Skeletal muscle tissue (tissue), 4 donors: ENCODE data around the gene SPATA17. TPM values are rescaled to one million over a fixed set of nuclear protein-coding genes. Genes with fewer than 3 reads are reported as not detected.

Experiments
- H3K27ac ChIP-seq: one replicate; pipeline ENCODE4 v1.7.0; 2013; ENCODE audit warnings: mild to moderate bottlenecking, low read depth, low read length, inconsistent platforms
- H3K27me3 ChIP-seq, 3 donors: one replicate each; pipeline ENCODE4 v1.7.0; 2013; ENCODE audit warnings: low read length in 3 of 3; ENCODE audit not compliant: control insufficient read depth in 3 of 3, insufficient read depth in 3 of 3
- H3K36me3 ChIP-seq, 3 donors: one replicate each; pipeline ENCODE4 v1.7.0; 2013; ENCODE audit warnings: low read length in 3 of 3; ENCODE audit not compliant: control insufficient read depth in 3 of 3, insufficient read depth in 3 of 3
- H3K4me1 ChIP-seq, 3 donors: one replicate each; pipeline ENCODE4 v1.7.0; 2013; ENCODE audit warnings: low read length in 3 of 3, mild to moderate bottlenecking in 3 of 3; ENCODE audit not compliant: control insufficient read depth in 3 of 3, insufficient read depth in 3 of 3
- H3K4me3 ChIP-seq, 3 donors: one replicate each; pipeline ENCODE4 v1.7.0; 2013; ENCODE audit warnings: low read length in 3 of 3
- H3K9ac ChIP-seq, 3 donors: one replicate each; pipeline ENCODE4 v1.7.0; 2013; ENCODE audit warnings: low read length in 3 of 3, mild to moderate bottlenecking in 3 of 3, moderate library complexity in 2 of 3, low read depth in 1 of 3
- H3K9me3 ChIP-seq, 3 donors: one replicate each; pipeline ENCODE4 v1.7.0; 2013; ENCODE audit warnings: low read length in 3 of 3; ENCODE audit not compliant: control insufficient read depth in 3 of 3
- total RNA-seq: library from RNA; depleted of rRNA; stranded (reverse); fragments of >200 nt; gene quantifications from one replicate; pipeline ENCODE4 v1.2.3, GENCODE V29; 2014
- donor health status: Osteomylitis.

SPATA17 gene
- total RNA-seq, 1 donor from 2014 or later, result 0.52 TPM

DNA sequence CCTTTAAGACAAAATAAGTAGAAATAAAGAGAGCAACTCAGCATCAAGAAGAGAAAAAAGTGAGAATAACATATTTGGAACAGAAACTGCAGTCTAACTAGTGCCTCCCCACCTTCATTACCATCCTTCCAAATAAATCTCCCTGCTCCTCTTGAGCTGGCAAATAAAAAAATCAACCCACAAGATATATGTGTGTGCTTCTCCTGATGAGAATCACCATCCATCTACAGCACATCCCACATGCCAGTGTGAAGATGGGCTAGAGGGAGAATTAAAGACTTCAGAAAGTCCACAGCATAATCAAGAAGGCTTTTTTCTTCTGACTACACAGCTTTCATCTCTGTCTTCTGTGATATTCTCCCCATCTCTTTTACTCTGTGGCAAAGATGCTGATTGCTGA lies 244.1 kb downstream of the SPATA17 start:
- Histone ChIP-seq H3K27me3 (no peaks in the 10 kb centered on the region), H3K4me3 (no peak overlapping the region), H3K36me3 (no peaks in the 10 kb centered on the region), H3K9me3 (no peaks in the 10 kb centered on the region), H3K9ac (no peak overlapping the region), H3K27ac (no peak overlapping the region), H3K4me1 (no peaks in the 10 kb centered on the region)

DNA sequence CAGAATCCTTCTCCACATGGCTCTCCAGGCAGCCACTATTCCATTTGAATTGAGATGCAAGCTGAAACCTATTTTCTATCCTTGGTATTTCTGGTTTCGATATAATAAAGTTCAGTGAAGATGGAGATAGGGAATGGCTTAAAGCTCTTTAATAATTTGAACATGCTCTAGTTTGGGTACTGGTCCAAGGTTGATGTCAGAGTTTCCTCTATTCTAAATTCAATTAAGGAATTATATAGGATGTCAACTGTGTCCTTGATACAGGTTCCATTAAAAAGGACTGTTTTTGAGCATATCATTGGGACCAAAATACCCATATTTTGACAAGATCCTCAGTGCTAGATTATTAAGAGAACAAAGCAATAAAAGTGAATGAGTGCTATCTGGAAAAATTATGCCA lies 245.3 kb downstream of the SPATA17 start:
- Histone ChIP-seq H3K9me3 (no peaks in the 10 kb centered on the region), H3K27me3 (no peaks in the 10 kb centered on the region), H3K4me3 (no peak overlapping the region), H3K9ac (no peak overlapping the region), H3K27ac (no peak overlapping the region), H3K4me1 (no peaks in the 10 kb centered on the region), H3K36me3 (no peaks in the 10 kb centered on the region)

- no peak overlapping the region for H3K27ac ChIP-seq
- no peaks in the 10 kb centered on the region for H3K27me3 ChIP-seq
- no peaks in the 10 kb centered on the region for H3K36me3 ChIP-seq
- H3K4me1 ChIP-seq, result no peaks in the 10 kb centered on the region
- H3K4me3 ChIP-seq, result no peak overlapping the region
- no peak overlapping the region for H3K9ac ChIP-seq
- no peaks in the 10 kb centered on the region for H3K9me3 ChIP-seq
These were observed 245.8 kb downstream of the SPATA17 start for GRCh38 chr1:217876896-217877295.

DNA sequence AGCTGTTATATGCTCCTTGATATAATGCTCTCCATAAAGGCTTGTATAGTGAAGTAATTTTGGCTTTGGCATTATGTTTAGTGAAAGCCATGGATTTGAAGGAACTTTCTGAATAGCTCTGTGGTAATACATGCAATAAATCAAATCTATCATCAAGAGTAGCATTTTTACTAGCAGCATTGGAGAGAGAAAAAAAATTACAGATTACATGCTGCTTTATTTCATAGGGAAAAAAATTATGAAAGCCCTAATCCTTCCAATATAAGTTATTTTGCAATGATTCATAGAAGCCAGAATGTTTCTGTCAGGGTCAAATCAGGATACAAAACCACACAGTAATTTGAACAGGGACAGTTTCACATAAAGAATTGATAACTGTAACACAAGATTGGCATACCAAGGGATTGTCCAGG lies 250.0 kb downstream of the SPATA17 start:
- Histone ChIP-seq H3K27ac (no peak overlapping the region), H3K36me3 (no peaks in the 10 kb centered on the region), H3K4me3 (no peak overlapping the region), H3K4me1 (no peaks in the 10 kb centered on the region), H3K9ac (no peak overlapping the region), H3K9me3 (no peaks in the 10 kb centered on the region), H3K27me3 (no peaks in the 10 kb centered on the region)

DNA sequence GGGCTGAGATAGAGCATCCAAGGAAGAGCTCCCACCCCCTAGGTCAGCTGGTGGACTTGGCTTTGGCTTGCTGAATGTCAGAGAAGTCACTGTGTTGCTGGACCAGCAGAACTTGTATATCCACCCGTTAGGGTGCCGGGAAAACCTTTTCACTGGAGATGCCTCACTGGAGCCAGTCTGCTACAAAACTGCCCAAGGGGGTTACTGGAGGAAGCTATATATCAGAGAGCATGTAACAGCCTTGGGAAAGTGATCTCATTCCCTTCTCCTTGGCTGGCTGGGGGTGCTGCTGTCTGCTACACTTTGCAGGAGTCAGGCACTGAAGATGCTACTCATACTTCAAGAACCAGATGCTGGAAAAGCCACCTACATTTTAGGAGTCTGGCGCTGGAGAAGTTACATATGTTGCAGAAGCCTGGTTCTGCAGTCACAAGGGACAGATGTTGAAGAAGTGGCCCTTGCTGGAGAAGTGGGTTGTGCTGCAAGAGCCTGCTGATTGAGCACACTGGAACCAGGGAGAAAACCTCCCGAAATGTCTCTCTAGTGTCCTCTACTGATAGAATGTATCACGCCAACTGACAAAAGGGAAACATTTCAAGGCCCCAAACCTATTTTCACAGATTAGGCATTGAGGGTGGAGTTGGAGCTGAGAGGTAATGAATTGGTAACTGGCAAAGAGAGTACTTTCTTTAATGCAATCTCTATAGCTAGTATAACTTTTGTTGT lies 250.6 kb downstream of the SPATA17 start:
- Histone ChIP-seq H3K27me3 (no peaks in the 10 kb centered on the region), H3K27ac (no peak overlapping the region), H3K4me3 (no peak overlapping the region), H3K4me1 (no peaks in the 10 kb centered on the region), H3K9me3 (no peaks in the 10 kb centered on the region), H3K36me3 (no peaks in the 10 kb centered on the region), H3K9ac (no peak overlapping the region)

DNA sequence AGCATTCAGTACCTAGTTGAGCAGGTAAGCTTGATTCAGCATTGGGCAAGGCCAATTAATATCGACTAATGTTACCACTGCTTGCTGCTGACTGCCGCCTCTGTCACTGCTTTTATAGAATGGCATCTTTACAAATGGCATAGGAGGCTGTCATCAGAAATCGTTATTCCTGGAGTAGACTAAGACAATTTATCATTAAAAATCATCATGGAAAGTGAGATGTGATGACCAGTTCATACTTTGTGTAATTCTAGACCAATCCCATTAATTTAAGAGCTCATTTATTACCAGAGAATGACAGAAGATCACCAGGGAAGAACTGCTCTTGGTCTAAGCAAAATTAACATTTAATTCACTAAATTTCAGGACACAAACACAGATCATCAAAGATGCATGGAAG lies 254.0 kb downstream of the SPATA17 start:
- no peak overlapping the region for H3K4me3 ChIP-seq
- H3K27me3 ChIP-seq, result no peaks in the 10 kb centered on the region
- H3K9me3 ChIP-seq, result no peaks in the 10 kb centered on the region
- H3K9ac ChIP-seq, result no peak overlapping the region
- H3K27ac ChIP-seq, result no peak overlapping the region
- no peaks in the 10 kb centered on the region for H3K4me1 ChIP-seq
- H3K36me3 ChIP-seq, result no peaks in the 10 kb centered on the region

DNA sequence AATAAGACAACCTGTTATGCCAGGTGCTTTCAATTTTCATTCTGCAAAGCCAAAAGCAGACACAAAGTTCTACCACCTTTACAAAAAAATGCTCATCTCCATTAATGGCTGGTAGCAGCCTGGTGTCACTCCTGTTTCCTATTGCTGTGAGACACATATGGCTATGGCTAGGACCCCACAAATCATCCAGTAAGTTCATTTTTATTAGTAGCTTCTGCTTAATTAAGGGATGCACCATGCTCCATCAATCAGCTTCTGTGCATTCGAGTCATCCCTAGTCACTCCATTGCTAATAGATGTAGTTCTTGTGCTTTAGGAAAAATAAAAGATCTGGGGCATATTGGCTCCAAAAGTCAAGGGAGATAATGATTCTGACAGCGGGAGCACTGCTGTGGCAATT lies 257.2 kb downstream of the SPATA17 start:
- Histone ChIP-seq H3K36me3 (no peaks in the 10 kb centered on the region), H3K4me3 (no peak overlapping the region), H3K4me1 (no peaks in the 10 kb centered on the region), H3K9me3 (no peaks in the 10 kb centered on the region), H3K27ac (no peak overlapping the region), H3K9ac (no peak overlapping the region), H3K27me3 (no peaks in the 10 kb centered on the region)

DNA sequence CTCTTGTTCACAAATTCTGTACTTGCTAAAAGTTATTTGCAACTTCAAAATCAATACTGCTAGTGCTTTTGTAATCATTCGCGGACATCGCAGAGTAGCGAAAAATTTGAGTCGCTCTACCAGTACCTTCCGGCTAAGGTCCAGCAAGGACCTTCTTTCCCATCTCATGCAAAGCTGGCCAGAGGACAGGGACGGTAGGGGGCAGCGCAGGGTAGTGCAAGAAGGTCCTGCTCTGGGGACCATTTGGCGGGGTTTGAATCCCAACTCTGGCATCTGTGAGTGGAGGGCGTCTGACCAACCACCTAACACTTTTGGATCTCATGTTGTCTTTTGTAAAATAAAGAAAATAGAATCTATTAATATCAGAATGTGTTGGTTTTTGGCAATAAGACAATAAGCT lies 258.3 kb downstream of the SPATA17 start:
- no peak overlapping the region for H3K4me3 ChIP-seq
- H3K4me1 ChIP-seq, result no peaks in the 10 kb centered on the region
- no peaks in the 10 kb centered on the region for H3K9me3 ChIP-seq
- H3K9ac ChIP-seq, result no peak overlapping the region
- no peaks in the 10 kb centered on the region for H3K27me3 ChIP-seq
- no peaks in the 10 kb centered on the region for H3K36me3 ChIP-seq
- no peak overlapping the region for H3K27ac ChIP-seq

DNA sequence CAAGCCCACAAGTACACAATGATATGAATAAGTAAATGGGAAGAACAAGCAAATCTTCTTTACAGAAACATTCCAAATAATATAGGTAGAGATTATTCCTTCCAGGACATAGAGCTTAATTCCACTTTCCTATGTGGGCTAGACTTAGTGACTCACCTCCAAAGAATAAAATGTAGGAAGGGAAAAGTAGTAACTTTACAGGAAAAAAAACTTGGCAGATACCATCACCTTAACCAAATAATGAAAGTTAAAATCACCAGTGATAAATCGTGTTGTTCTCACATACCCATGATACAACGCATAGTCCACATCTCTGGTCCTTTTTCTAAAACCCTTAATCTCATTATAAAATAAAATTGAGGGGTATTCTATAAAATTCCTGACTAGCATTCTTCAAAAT lies 260.8 kb downstream of the SPATA17 start:
- Histone ChIP-seq H3K4me3 (no peak overlapping the region), H3K27ac (no peak overlapping the region), H3K27me3 (no peaks in the 10 kb centered on the region), H3K4me1 (no peaks in the 10 kb centered on the region), H3K9ac (no peak overlapping the region), H3K36me3 (no peaks in the 10 kb centered on the region), H3K9me3 (no peaks in the 10 kb centered on the region)

GRCh38 chr1:217892750-217893149 lies 261.6 kb downstream of the SPATA17 start:
- no peaks in the 10 kb centered on the region for H3K9me3 ChIP-seq
- no peaks in the 10 kb centered on the region for H3K4me1 ChIP-seq
- H3K27me3 ChIP-seq, result no peaks in the 10 kb centered on the region
- no peak overlapping the region for H3K27ac ChIP-seq
- no peak overlapping the region for H3K4me3 ChIP-seq
- no peak overlapping the region for H3K9ac ChIP-seq
- no peaks in the 10 kb centered on the region for H3K36me3 ChIP-seq
